ENCODE results near the gene DCBLD1. TPM values are rescaled to one million over a fixed set of nuclear protein-coding genes. Genes with fewer than 3 reads are reported as not detected.

The DCBLD1 gene
- total RNA-seq, 2 donors from 2014 or later = 1.8 to 2.9 TPM

Other genes starting within 250 kb of the DCBLD1 start
- gene VGLL2, start 217.1 kb upstream of the DCBLD1 start, total RNA-seq = not detected
- gene ROS1, start 56.7 kb upstream of the DCBLD1 start, total RNA-seq = not detected
- 10 to 100 TPM; 16.3 to 20.4 TPM for gene GOPC, start 119.8 kb downstream of the DCBLD1 start, total RNA-seq
- gene NUS1, start 192.8 kb downstream of the DCBLD1 start, total RNA-seq = 10 to 100 TPM; 34.5 to 43.5 TPM